SK-N-SH (cell line): ENCODE data around the gene TIMP2.

Experiments used
- EP300 ChIP-seq, 2 experiments: IDR thresholded peaks; 2 replicates each; pipeline versions ENCODE4 v1.4.0 to v1.6.1; 2012; ENCODE audit warnings: borderline replicate concordance in 1 of 2, low read depth in 1 of 2, low read length in 1 of 2
- GABPA ChIP-seq: IDR thresholded peaks from 2 replicates; pipeline ENCODE4 v1.4.0; 2012; ENCODE audit warnings: low read depth, mild to moderate bottlenecking
- GATA2 ChIP-seq: sonication (generic); formaldehyde crosslinking; IDR thresholded peaks from 2 replicates; pipeline ENCODE4 v1.5.0; 2020; ENCODE audit warnings: mild to moderate bottlenecking, missing genetic modification reagents
- MEF2A ChIP-seq: IDR thresholded peaks from 2 replicates; pipeline ENCODE4 v1.4.0; 2012; ENCODE audit warnings: low read depth, borderline replicate concordance
- POLR2AphosphoS5 ChIP-seq: IDR thresholded peaks from 2 replicates; pipeline ENCODE4 v1.6.1; 2012; ENCODE audit warnings: low read depth, low read length
- RAD21 ChIP-seq: IDR thresholded peaks from 2 replicates; pipeline ENCODE4 v1.6.1; 2012; ENCODE audit warnings: mild to moderate bottlenecking, low read length
- RCOR1 ChIP-seq: fragments of 150-350 bp; IDR thresholded peaks from 2 replicates; pipeline ENCODE4 v1.6.1; 2017; ENCODE audit warnings: antibody characterized with exemption, low read length
- RFX5 ChIP-seq: IDR thresholded peaks from 2 replicates; pipeline ENCODE4 v1.6.1; 2012; ENCODE audit warnings: mild to moderate bottlenecking, improper control_type of control experiment, low read length
- TEAD4 ChIP-seq: IDR thresholded peaks from 2 replicates; pipeline ENCODE4 v1.4.0; 2012; ENCODE audit warnings: mild to moderate bottlenecking, borderline replicate concordance; ENCODE audit not compliant: insufficient read depth
- TF ChIP-seq, protein P1 (sequence below): fragments of 200-600 bp; sonication (generic); IDR thresholded peaks from 2 replicates; pipeline ENCODE4 v1.6.1; 2017; ENCODE audit warnings: antibody characterized with exemption, mild to moderate bottlenecking, moderate library complexity
- TF ChIP-seq, protein P2 (sequence below): fragments of 150-350 bp; IDR thresholded peaks from 2 replicates; pipeline ENCODE4 v1.6.1; 2016; ENCODE audit warnings: mild to moderate bottlenecking, low read depth, low read length
- TF ChIP-seq, protein P3 (sequence below): IDR thresholded peaks from 2 replicates; pipeline ENCODE4 v1.6.1; 2012; ENCODE audit warnings: mild to moderate bottlenecking, low read depth, low read length, moderate library complexity
- TF ChIP-seq, protein P4 (sequence below): IDR thresholded peaks from 2 replicates; pipeline ENCODE4 v1.4.0; 2012; ENCODE audit warnings: low read depth
- TF ChIP-seq, protein P5 (sequence below): IDR thresholded peaks from 2 replicates; pipeline ENCODE4 v1.4.0; 2012; ENCODE audit warnings: low read depth, borderline replicate concordance

DNA sequence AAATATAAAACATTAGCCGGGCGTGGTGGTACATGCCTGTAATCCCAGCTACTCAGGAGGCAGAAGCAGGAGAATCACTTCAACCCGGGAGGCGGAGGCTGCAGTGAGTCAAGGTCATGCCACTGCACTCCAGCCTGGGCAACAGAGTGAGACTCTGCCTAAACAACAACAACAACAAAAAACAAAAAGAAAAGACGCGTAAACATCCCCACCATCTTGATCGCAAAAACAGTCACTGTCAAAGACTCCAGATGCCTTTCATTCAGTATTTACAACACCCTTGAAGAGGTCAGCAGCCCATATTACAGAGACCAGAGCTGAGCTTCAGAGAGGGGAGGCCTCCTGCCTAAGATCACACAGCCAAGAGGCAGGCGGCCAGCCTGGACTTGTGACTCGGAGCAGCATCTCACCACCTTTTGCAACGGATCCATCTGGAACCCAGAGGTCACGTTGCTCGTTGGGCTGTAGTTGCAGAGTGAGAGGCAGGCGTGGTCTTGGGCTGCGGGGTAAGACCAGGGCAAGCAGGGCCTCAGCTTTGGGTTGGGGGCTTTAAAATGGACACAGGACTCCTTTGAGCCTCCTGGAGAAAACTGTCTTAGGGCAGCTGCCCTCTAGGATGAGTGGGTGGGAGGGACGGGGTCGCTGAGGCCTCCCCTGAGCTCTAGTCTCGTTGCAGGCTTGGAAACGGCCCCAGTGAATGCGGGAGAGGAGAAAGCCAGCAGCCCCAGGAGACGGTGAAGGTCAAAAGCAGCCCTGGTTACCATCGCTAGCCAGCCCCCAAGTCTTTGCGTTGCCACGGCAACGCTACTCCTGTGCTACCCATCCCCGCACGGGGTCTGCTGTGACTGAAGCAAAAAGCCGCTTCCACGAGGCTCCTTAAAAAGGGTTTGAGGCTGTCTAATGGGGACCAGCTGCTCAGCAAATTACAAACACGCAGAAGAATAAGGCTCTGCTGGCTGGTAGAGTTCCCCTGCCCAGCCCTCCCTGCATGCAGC lies 28.5 kb upstream of the TIMP2 start:
- TF ChIP-seq, protein P1, sequence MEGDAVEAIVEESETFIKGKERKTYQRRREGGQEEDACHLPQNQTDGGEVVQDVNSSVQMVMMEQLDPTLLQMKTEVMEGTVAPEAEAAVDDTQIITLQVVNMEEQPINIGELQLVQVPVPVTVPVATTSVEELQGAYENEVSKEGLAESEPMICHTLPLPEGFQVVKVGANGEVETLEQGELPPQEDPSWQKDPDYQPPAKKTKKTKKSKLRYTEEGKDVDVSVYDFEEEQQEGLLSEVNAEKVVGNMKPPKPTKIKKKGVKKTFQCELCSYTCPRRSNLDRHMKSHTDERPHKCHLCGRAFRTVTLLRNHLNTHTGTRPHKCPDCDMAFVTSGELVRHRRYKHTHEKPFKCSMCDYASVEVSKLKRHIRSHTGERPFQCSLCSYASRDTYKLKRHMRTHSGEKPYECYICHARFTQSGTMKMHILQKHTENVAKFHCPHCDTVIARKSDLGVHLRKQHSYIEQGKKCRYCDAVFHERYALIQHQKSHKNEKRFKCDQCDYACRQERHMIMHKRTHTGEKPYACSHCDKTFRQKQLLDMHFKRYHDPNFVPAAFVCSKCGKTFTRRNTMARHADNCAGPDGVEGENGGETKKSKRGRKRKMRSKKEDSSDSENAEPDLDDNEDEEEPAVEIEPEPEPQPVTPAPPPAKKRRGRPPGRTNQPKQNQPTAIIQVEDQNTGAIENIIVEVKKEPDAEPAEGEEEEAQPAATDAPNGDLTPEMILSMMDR: no peak
- TF ChIP-seq, protein P2, sequence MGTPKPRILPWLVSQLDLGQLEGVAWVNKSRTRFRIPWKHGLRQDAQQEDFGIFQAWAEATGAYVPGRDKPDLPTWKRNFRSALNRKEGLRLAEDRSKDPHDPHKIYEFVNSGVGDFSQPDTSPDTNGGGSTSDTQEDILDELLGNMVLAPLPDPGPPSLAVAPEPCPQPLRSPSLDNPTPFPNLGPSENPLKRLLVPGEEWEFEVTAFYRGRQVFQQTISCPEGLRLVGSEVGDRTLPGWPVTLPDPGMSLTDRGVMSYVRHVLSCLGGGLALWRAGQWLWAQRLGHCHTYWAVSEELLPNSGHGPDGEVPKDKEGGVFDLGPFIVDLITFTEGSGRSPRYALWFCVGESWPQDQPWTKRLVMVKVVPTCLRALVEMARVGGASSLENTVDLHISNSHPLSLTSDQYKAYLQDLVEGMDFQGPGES: no peak
- no peak for TF ChIP-seq POLR2AphosphoS5
- no peak for TF ChIP-seq EP300 (IDR thresholded peaks at IDR 0.05; ENCODE audit: borderline replicate concordance in 1 of 2, low read depth in 1 of 2, low read length in 1 of 2)
- TF ChIP-seq RAD21: no peak
- TF ChIP-seq TEAD4: no peak
- TF ChIP-seq, protein P3, sequence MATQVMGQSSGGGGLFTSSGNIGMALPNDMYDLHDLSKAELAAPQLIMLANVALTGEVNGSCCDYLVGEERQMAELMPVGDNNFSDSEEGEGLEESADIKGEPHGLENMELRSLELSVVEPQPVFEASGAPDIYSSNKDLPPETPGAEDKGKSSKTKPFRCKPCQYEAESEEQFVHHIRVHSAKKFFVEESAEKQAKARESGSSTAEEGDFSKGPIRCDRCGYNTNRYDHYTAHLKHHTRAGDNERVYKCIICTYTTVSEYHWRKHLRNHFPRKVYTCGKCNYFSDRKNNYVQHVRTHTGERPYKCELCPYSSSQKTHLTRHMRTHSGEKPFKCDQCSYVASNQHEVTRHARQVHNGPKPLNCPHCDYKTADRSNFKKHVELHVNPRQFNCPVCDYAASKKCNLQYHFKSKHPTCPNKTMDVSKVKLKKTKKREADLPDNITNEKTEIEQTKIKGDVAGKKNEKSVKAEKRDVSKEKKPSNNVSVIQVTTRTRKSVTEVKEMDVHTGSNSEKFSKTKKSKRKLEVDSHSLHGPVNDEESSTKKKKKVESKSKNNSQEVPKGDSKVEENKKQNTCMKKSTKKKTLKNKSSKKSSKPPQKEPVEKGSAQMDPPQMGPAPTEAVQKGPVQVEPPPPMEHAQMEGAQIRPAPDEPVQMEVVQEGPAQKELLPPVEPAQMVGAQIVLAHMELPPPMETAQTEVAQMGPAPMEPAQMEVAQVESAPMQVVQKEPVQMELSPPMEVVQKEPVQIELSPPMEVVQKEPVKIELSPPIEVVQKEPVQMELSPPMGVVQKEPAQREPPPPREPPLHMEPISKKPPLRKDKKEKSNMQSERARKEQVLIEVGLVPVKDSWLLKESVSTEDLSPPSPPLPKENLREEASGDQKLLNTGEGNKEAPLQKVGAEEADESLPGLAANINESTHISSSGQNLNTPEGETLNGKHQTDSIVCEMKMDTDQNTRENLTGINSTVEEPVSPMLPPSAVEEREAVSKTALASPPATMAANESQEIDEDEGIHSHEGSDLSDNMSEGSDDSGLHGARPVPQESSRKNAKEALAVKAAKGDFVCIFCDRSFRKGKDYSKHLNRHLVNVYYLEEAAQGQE: no peak
- TF ChIP-seq, protein P4, sequence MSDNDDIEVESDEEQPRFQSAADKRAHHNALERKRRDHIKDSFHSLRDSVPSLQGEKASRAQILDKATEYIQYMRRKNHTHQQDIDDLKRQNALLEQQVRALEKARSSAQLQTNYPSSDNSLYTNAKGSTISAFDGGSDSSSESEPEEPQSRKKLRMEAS: no peak
- no peak for TF ChIP-seq GABPA
- TF ChIP-seq MEF2A: no peak
- no peak for TF ChIP-seq RCOR1
- TF ChIP-seq RFX5: no peak
- TF ChIP-seq, protein P5, sequence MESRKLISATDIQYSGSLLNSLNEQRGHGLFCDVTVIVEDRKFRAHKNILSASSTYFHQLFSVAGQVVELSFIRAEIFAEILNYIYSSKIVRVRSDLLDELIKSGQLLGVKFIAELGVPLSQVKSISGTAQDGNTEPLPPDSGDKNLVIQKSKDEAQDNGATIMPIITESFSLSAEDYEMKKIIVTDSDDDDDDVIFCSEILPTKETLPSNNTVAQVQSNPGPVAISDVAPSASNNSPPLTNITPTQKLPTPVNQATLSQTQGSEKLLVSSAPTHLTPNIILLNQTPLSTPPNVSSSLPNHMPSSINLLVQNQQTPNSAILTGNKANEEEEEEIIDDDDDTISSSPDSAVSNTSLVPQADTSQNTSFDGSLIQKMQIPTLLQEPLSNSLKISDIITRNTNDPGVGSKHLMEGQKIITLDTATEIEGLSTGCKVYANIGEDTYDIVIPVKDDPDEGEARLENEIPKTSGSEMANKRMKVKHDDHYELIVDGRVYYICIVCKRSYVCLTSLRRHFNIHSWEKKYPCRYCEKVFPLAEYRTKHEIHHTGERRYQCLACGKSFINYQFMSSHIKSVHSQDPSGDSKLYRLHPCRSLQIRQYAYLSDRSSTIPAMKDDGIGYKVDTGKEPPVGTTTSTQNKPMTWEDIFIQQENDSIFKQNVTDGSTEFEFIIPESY: no peak
- no peak for TF ChIP-seq GATA2 (CRISPR knock-in tag)
